Measurements from ENCODE around the gene CORO7.

The CORO7 gene

GRCh38 chr16:4415538-4416199 is 727 bp downstream of the CORO7 start:
- TF ChIP-seq TAF1 (IDR thresholded peaks at IDR 0.05; ENCODE audit: borderline replicate concordance, insufficient read depth, low read length) (no peak), SIN3A (IDR thresholded peaks at IDR 0.05; ENCODE audit: borderline replicate concordance, insufficient read depth, low read length) (0 out of 2 replicates have a peak, but pooled peaks have one; percentile 35), POLR2AphosphoS5 (IDR thresholded peaks at IDR 0.05; ENCODE audit: low read depth, low read length) (no peak)

GRCh38 chr16:4414187-4414917 is 2.0 kb downstream of the CORO7 start:
- TF ChIP-seq SIN3A (IDR thresholded peaks at IDR 0.05; ENCODE audit: borderline replicate concordance, insufficient read depth, low read length), result no peak
- no peak for TF ChIP-seq POLR2AphosphoS5 (IDR thresholded peaks at IDR 0.05; ENCODE audit: low read depth, low read length)
- TF ChIP-seq TAF1 (IDR thresholded peaks at IDR 0.05; ENCODE audit: borderline replicate concordance, insufficient read depth, low read length), result no peak
- TF ChIP-seq REST (IDR thresholded peaks at IDR 0.05; ENCODE audit: insufficient read depth in 1 of 2, low read depth in 2 of 2, low read length in 2 of 2), result no peak
- TF ChIP-seq FOXP2 (optimal IDR thresholded peaks at IDR 0.05; ENCODE audit: borderline replicate concordance, extremely low read depth, extremely low read length, insufficient read depth), result no peak

- TF ChIP-seq FOXP2 (optimal IDR thresholded peaks at IDR 0.05; ENCODE audit: borderline replicate concordance, extremely low read depth, extremely low read length, insufficient read depth), result no peak
- no peak for TF ChIP-seq SIN3A (IDR thresholded peaks at IDR 0.05; ENCODE audit: borderline replicate concordance, insufficient read depth, low read length)
These were observed 3.5 kb downstream of the CORO7 start for GRCh38 chr16:4412854-4413253.

GRCh38 chr16:4412159-4412558 is 4.2 kb downstream of the CORO7 start:
- no peak for TF ChIP-seq REST (IDR thresholded peaks at IDR 0.05; ENCODE audit: insufficient read depth in 1 of 2, low read depth in 2 of 2, low read length in 2 of 2)

- TF ChIP-seq TAF1 (IDR thresholded peaks at IDR 0.05; ENCODE audit: borderline replicate concordance, insufficient read depth, low read length), result no peak
- TF ChIP-seq REST (IDR thresholded peaks at IDR 0.05; ENCODE audit: insufficient read depth in 1 of 2, low read depth in 2 of 2, low read length in 2 of 2), result no peak
- TF ChIP-seq SIN3A (IDR thresholded peaks at IDR 0.05; ENCODE audit: borderline replicate concordance, insufficient read depth, low read length), result no peak
- no peak for TF ChIP-seq POLR2AphosphoS5 (IDR thresholded peaks at IDR 0.05; ENCODE audit: low read depth, low read length)
- no peak for TF ChIP-seq FOXP2 (optimal IDR thresholded peaks at IDR 0.05; ENCODE audit: borderline replicate concordance, extremely low read depth, extremely low read length, insufficient read depth)
These were observed 4.7 kb downstream of the CORO7 start for GRCh38 chr16:4411684-4412083.

GRCh38 chr16:4410335-4411075 is 5.9 kb downstream of the CORO7 start:
- TF ChIP-seq FOXP2 (optimal IDR thresholded peaks at IDR 0.05; ENCODE audit: borderline replicate concordance, extremely low read depth, extremely low read length, insufficient read depth) (peak; percentile 47), SIN3A (IDR thresholded peaks at IDR 0.05; ENCODE audit: borderline replicate concordance, insufficient read depth, low read length) (peak; percentile 97; the same call in 1 of the 2 replicates), TAF1 (IDR thresholded peaks at IDR 0.05; ENCODE audit: borderline replicate concordance, insufficient read depth, low read length) (no peak)

Data from PFSK-1 (cell line).